Ovary (tissue), 9 donors: Measurements from ENCODE around the gene HPSE2. TPM values are rescaled to one million over a fixed set of nuclear protein-coding genes. Genes with fewer than 3 reads are reported as not detected.

Experiments used
- DNase-seq, 5 donors: peaks; one replicate each; pipeline ENCODE4 v3.0.0-alpha.2; 2019 to 2020
- H3K27ac ChIP-seq, 2 donors: fragments of 200-600 bp; one replicate each; pipeline versions ENCODE4 v1.5.1 to v1.8.0; 2019 to 2022
- H3K27me3 ChIP-seq: fragments of 200-600 bp; one replicate; pipeline ENCODE4 v1.8.0; 2022
- H3K36me3 ChIP-seq: fragments of 200-600 bp; sonication (generic); one replicate; pipeline ENCODE4 v1.5.1; 2019
- H3K4me1 ChIP-seq: one replicate; pipeline ENCODE4 v1.8.1; 2013; ENCODE audit warnings: mild to moderate bottlenecking, moderate library complexity; ENCODE audit not compliant: insufficient read depth
- H3K4me3 ChIP-seq: fragments of 200-600 bp; sonication (generic); one replicate; pipeline ENCODE4 v1.5.1; 2017
- H3K9me3 ChIP-seq, 2 donors: fragments of 200-600 bp in 1 of 2; sonication (generic) in 1 of 2; one replicate each; pipeline versions ENCODE4 v1.5.1 to v1.8.1; 2013 to 2019; ENCODE audit warnings: mild to moderate bottlenecking in 1 of 2, moderate library complexity in 1 of 2
- EP300 ChIP-seq: sonication (generic); formaldehyde crosslinking; IDR thresholded peaks from one replicate; pipeline ENCODE4 v1.6.1; 2017; ENCODE audit warnings: antibody characterized with exemption
- POLR2A ChIP-seq: fragments of 450-650 bp; IDR thresholded peaks from one replicate; pipeline ENCODE4 v1.6.1; 2017; ENCODE audit warnings: antibody characterized with exemption, mild to moderate bottlenecking, moderate library complexity
- WGBS, 3 donors: extraction: QIAGEN DNeasy Blood & Tissue Kit in 1 of 3; methylation state at CpG; one replicate each; pipeline versions ENCODE4 v1.1.5 to v1.1.7; 2013 to 2017; 5-methylcytosine and 5-hydroxymethylcytosine counted together
- intact Hi-C, 4 donors: fragments of 100-400 bp; cut with DNase I; formaldehyde crosslinking; loops; one replicate each; pipeline versions ENCODE4 v1.11.0 to v1.15.1; 2022 to 2023
- polyA plus RNA-seq, 2 donors: library from polyadenylated mRNA; stranded (reverse); fragments of 200-250 nt in 1 of 2; fragments of 350-450 nt in 1 of 2; fragmentation: Illumina TruSeq in 1 of 2; extraction: RNeasy Lipid Tissue Mini Kit (QIAGEN cat#74804) in 1 of 2; gene quantifications; one replicate each; pipeline ENCODE4 v1.2.3, GENCODE V29; 2013 to 2014
- total RNA-seq, 7 donors: library from RNA; depleted of rRNA in 2 of 7; stranded (reverse); fragments of >200 nt in 2 of 7; fragmentation: NEBNext Ultra II Directional in 3 of 7; extraction: Animal tissue kit (Norgen Biotek cat#: 25700) in 3 of 7; gene quantifications; one replicate each; pipeline versions ENCODE4 v1.1.0 to v1.2.4, GENCODE V29; 2016 to 2023
- TF ChIP-seq, protein P1 (sequence below), 3 donors: fragments of 450-650 bp in 2 of 3; fragments of 200-600 bp in 1 of 3; IDR thresholded peaks; one replicate each; pipeline versions ENCODE4 v1.5.1 to v1.8.0; 2016 to 2022; ENCODE audit warnings: antibody characterized with exemption in 3 of 3, mild to moderate bottlenecking in 1 of 3
- donor health status: DM: no; HTN: no; CAD: no; lungs with moderate emphysema.
- donor health status: DM: no; HTN: no; CAD: no.
- donor health status: Bipolar disorder and iron deficiency.
- donor health status: DM: yes; HTN: yes; CAD: no.
- donor health status: DM: no; HTN: no; CAD: no.
- donor health status: DM: yes; HTN: yes; CAD: no.

Gene HPSE2
- total and polyA plus RNA-seq, 9 donors: 0.07 to 1.2 (median 0.12) TPM; not detected in 4

- no peaks in the 10 kb centered on the region for H3K4me1 ChIP-seq
- no peak overlapping the region for H3K4me3 ChIP-seq
- intact Hi-C loops: no loop called here
- H3K27me3 ChIP-seq: no peaks in the 10 kb centered on the region
- no peak overlapping the region for H3K27ac ChIP-seq
- TF ChIP-seq POLR2A: no peak
- 46 to 58% (median 51%) methylated on average over 2 of the region's 2 CpGs for WGBS, 3 donors
- H3K9me3 ChIP-seq: no peaks in the 10 kb centered on the region
- H3K36me3 ChIP-seq: no peaks in the 10 kb centered on the region
- no peak for DNase-seq
Measured at GRCh38 chr10:98971464-98971863, 264.2 kb downstream of the HPSE2 start.

DNA sequence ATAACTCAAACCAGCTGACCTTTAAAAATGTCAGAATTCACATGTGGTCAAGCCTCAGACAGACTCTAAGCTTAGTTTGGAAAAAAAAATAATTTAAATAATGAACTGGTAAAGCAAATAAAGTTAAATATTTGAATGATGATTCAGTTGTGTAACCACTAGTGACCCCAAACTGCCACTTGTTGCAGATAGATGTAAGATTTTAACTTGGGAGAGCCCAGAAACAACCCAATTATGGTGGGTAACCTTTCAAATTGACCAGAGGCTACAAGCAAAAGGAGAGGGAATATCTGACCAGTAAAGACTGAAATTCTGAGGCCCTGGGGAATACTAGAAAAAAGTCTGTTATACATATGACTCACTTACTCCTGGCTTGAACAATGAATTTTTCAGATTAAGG is 268.1 kb downstream of the HPSE2 start:
- Histone ChIP-seq H3K4me1 (no peaks in the 10 kb centered on the region), H3K4me3 (no peak overlapping the region), H3K9me3 (no peaks in the 10 kb centered on the region), H3K27ac (no peak overlapping the region), H3K27me3 (no peaks in the 10 kb centered on the region), H3K36me3 (no peaks in the 10 kb centered on the region)
- no peak for TF ChIP-seq EP300
- intact Hi-C loops: no loop called here
- DNase-seq: no peak

GRCh38 chr10:98963608-98964007 is 272.0 kb downstream of the HPSE2 start:
- Histone ChIP-seq H3K27me3 (no peaks in the 10 kb centered on the region), H3K9me3 (no peaks in the 10 kb centered on the region), H3K4me1 (no peaks in the 10 kb centered on the region), H3K36me3 (no peaks in the 10 kb centered on the region), H3K27ac (no peak overlapping the region), H3K4me3 (no peak overlapping the region)
- TF ChIP-seq, protein P1, sequence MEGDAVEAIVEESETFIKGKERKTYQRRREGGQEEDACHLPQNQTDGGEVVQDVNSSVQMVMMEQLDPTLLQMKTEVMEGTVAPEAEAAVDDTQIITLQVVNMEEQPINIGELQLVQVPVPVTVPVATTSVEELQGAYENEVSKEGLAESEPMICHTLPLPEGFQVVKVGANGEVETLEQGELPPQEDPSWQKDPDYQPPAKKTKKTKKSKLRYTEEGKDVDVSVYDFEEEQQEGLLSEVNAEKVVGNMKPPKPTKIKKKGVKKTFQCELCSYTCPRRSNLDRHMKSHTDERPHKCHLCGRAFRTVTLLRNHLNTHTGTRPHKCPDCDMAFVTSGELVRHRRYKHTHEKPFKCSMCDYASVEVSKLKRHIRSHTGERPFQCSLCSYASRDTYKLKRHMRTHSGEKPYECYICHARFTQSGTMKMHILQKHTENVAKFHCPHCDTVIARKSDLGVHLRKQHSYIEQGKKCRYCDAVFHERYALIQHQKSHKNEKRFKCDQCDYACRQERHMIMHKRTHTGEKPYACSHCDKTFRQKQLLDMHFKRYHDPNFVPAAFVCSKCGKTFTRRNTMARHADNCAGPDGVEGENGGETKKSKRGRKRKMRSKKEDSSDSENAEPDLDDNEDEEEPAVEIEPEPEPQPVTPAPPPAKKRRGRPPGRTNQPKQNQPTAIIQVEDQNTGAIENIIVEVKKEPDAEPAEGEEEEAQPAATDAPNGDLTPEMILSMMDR (IDR thresholded peaks at IDR 0.05): no peak
- TF ChIP-seq EP300 (no peak), POLR2A (no peak)
- DNase-seq: no peak
- 70 to 87% (median 84%) methylated on average over 2 of the region's 2 CpGs for WGBS, 3 donors
- intact Hi-C loops: no loop called here

DNA sequence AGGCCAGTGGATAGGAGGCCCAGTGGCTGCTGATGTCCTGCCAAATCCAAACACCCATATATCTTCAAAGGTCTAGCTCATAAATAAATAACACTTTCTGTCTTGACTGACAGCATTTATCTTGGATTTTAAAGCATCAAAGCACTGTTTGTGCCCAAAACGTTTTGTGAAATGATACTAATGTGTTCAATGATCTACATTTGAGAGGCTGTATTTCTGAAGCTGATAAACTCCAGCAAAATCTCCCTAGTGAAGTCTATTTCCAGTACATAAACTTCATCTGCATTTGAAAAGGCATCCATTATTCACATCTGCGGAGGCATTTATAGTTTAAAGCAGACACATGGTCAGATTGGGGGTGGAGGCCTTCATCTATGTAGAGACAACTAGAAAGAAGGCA is 276.3 kb downstream of the HPSE2 start:
- Histone ChIP-seq H3K27ac (no peak overlapping the region), H3K27me3 (no peaks in the 10 kb centered on the region), H3K4me1 (no peaks in the 10 kb centered on the region), H3K9me3 (no peaks in the 10 kb centered on the region), H3K4me3 (no peak overlapping the region), H3K36me3 (no peaks in the 10 kb centered on the region)
- DNase-seq: no peak
- intact Hi-C loops: no loop called here
- 12 to 37% (median 28%) methylated on average over 2 of the region's 2 CpGs for WGBS, 3 donors
- TF ChIP-seq, protein P1 (IDR thresholded peaks at IDR 0.05): no peak
- TF ChIP-seq EP300: no peak
- TF ChIP-seq POLR2A: no peak

- Histone ChIP-seq H3K36me3 (no peaks in the 10 kb centered on the region), H3K27ac (no peak overlapping the region), H3K27me3 (no peaks in the 10 kb centered on the region), H3K4me3 (no peak overlapping the region), H3K4me1 (no peaks in the 10 kb centered on the region), H3K9me3 (no peaks in the 10 kb centered on the region)
- intact Hi-C loops: no loop called here
- 3 to 15% (median 5%) methylated on average over 3 of the region's 3 CpGs for WGBS, 3 donors
- DNase-seq: no peak
- TF ChIP-seq, protein P1 (IDR thresholded peaks at IDR 0.05): no peak
- TF ChIP-seq POLR2A (no peak), EP300 (no peak)
Measured at GRCh38 chr10:98957801-98958200, 277.9 kb downstream of the HPSE2 start.
